Measurements from ENCODE around the gene PDS5B.
"Not testable (repeated sequence)": the region's sequence is repeated elsewhere in the genome, so short reads cannot be mapped to it uniquely, and the experiment has no call there.

PDS5B gene

DNA sequence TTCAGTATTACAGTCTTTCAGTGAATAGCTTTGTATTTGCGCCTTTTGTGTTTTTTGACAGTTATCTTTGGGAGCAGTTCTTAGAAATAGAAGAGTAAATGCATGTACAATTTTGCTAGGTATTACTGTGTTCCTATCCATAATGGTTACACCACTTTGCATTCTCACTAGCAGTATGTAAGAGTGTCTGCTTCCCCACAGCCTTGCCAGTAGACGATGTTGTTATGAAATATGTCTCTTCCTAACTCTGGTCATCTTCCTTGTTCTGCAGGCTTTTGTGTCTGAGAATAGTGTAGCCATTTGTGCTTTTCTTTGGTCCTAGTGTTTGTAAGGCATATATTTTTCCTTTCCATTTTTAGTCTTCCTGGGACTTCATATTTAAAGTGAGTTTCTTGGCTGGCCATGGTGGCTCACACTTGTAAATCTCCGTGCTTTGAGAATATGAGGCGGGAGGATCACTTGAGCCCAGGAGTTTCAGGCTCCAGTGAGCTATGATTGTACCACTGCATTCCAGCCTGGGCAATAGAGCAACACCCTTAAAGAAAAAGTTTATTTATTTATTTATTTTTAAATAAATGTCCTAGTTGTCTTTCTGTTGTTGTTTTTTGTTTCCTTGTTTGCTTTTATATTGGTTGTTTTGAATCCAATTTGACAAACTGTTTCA, 140.3 kb downstream of the PDS5B start:
- no peak overlapping the region for H2AFZ ChIP-seq (ENCODE audit: low read depth, low read length, severe bottlenecking)
- H3K4me2 ChIP-seq (ENCODE audit: low read depth, low read length, poor library complexity, severe bottlenecking), result no peak overlapping the region
- H4K20me1 ChIP-seq (ENCODE audit: low read depth, low read length), result no peaks in the 10 kb centered on the region
- no peak overlapping the region for H3K27ac ChIP-seq (ENCODE audit: low read depth, low read length)
- peaks cover 11% of the 10 kb centered on the region; the same call in 1 of the 2 replicates for H3K36me3 ChIP-seq (ENCODE audit: low read length)
- H3K9me3 ChIP-seq (ENCODE audit: insufficient read depth, low read length), result no peaks in the 10 kb centered on the region
- H3K4me3 ChIP-seq (ENCODE audit: insufficient read depth, low read length, poor library complexity, severe bottlenecking), result no peak overlapping the region
- no peaks in the 10 kb centered on the region for H3K9me2 ChIP-seq (replicated peaks; ENCODE audit: insufficient read depth, low read length)
- no peak overlapping the region for H3K9ac ChIP-seq (ENCODE audit: low read length)
- TF ChIP-seq EZH2phosphoT487 (conservative IDR thresholded peaks at IDR 0.05; ENCODE audit: low read length), result no peak
- TF ChIP-seq, protein P1, sequence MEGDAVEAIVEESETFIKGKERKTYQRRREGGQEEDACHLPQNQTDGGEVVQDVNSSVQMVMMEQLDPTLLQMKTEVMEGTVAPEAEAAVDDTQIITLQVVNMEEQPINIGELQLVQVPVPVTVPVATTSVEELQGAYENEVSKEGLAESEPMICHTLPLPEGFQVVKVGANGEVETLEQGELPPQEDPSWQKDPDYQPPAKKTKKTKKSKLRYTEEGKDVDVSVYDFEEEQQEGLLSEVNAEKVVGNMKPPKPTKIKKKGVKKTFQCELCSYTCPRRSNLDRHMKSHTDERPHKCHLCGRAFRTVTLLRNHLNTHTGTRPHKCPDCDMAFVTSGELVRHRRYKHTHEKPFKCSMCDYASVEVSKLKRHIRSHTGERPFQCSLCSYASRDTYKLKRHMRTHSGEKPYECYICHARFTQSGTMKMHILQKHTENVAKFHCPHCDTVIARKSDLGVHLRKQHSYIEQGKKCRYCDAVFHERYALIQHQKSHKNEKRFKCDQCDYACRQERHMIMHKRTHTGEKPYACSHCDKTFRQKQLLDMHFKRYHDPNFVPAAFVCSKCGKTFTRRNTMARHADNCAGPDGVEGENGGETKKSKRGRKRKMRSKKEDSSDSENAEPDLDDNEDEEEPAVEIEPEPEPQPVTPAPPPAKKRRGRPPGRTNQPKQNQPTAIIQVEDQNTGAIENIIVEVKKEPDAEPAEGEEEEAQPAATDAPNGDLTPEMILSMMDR (IDR thresholded peaks at IDR 0.05; ENCODE audit: insufficient read depth, low read length, poor library complexity, severe bottlenecking), result no peak
- H3K79me2 ChIP-seq (ENCODE audit: insufficient read depth, low read length), result peaks cover 42% of the 10 kb centered on the region
- 0 out of 2 replicates have a peak, but pooled peaks cover 8% of the 10 kb centered on the region for H3F3A ChIP-seq (ENCODE audit: insufficient read depth)
- no peaks in the 10 kb centered on the region for H3K27me3 ChIP-seq (ENCODE audit: low read length)

DNA sequence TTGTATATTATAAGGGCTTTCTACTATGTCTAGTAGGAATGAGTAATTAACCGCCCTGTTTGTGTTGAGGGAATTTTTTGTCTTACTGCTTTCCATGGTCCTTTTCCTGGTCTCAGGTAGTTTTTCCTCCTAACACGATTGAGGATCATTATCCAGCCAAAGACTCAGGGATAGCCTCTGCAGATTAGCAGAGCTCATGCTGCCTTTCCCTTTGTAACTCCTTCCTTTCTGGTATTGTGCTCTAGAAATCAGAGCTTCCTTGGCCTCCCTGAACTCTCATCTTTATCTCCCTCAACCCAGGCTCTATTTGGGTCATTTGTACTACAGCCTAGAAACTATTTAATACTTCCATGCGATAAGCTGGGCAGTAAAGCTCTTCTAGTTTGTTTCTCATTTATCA, 142.1 kb downstream of the PDS5B start:
- H2AFZ ChIP-seq (ENCODE audit: low read depth, low read length, severe bottlenecking), result no peak overlapping the region
- peaks cover 44% of the 10 kb centered on the region for H3K79me2 ChIP-seq (ENCODE audit: insufficient read depth, low read length)
- H3K27ac ChIP-seq (ENCODE audit: low read depth, low read length), result no peak overlapping the region
- H3K4me3 ChIP-seq (ENCODE audit: insufficient read depth, low read length, poor library complexity, severe bottlenecking), result no peak overlapping the region
- H3K9me3 ChIP-seq (ENCODE audit: insufficient read depth, low read length), result no peaks in the 10 kb centered on the region
- H4K20me1 ChIP-seq (ENCODE audit: low read depth, low read length), result no peaks in the 10 kb centered on the region; the same call in 1 of the 2 replicates
- no peaks in the 10 kb centered on the region for H3K9me2 ChIP-seq (replicated peaks; ENCODE audit: insufficient read depth, low read length)
- H3K9ac ChIP-seq (ENCODE audit: low read length), result no peak overlapping the region
- H3K4me2 ChIP-seq (ENCODE audit: low read depth, low read length, poor library complexity, severe bottlenecking), result no peak overlapping the region
- no peaks in the 10 kb centered on the region for H3K27me3 ChIP-seq (ENCODE audit: low read length)
- peaks cover 24% of the 10 kb centered on the region; the same call in 1 of the 2 replicates for H3K36me3 ChIP-seq (ENCODE audit: low read length)
- H3F3A ChIP-seq (ENCODE audit: insufficient read depth), result 0 out of 2 replicates have a peak, but pooled peaks cover 1% of the 10 kb centered on the region
- TF ChIP-seq EZH2phosphoT487 (conservative IDR thresholded peaks at IDR 0.05; ENCODE audit: low read length), result no peak
- TF ChIP-seq, protein P1 (IDR thresholded peaks at IDR 0.05; ENCODE audit: insufficient read depth, low read length, poor library complexity, severe bottlenecking), result no peak

DNA sequence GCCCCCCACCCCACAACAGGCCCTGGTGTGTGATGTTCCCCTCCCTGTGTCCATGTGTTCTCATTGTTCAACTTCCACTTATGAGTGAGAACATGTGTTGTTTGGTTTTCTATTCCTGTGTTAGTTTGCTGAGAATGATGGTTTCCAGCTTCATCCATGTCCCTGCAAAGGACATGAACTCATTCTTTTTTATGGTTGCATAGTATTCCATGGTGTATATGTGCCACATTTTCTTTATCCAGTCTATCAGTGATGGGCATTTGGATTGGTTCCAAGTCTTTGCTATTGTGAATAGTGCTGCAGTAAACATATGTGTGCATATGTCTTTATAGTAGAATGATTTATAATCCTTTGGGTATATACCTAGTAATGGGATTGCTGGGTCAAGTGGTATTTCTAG, 142.8 kb downstream of the PDS5B start:
- H3K9me2 ChIP-seq (replicated peaks; ENCODE audit: insufficient read depth, low read length); H3K4me2 ChIP-seq (ENCODE audit: low read depth, low read length, poor library complexity, severe bottlenecking); H2AFZ ChIP-seq (ENCODE audit: low read depth, low read length, severe bottlenecking); H3F3A ChIP-seq (ENCODE audit: insufficient read depth); H3K9me3 ChIP-seq (ENCODE audit: insufficient read depth, low read length); H3K27ac ChIP-seq (ENCODE audit: low read depth, low read length); H3K4me3 ChIP-seq (ENCODE audit: insufficient read depth, low read length, poor library complexity, severe bottlenecking); H3K9ac ChIP-seq (ENCODE audit: low read length); H3K27me3 ChIP-seq (ENCODE audit: low read length); H4K20me1 ChIP-seq (ENCODE audit: low read depth, low read length): not testable (repeated sequence)
- peaks cover 44% of the 10 kb centered on the region for H3K79me2 ChIP-seq (ENCODE audit: insufficient read depth, low read length)
- peaks cover 24% of the 10 kb centered on the region; the same call in 1 of the 2 replicates for H3K36me3 ChIP-seq (ENCODE audit: low read length)

DNA sequence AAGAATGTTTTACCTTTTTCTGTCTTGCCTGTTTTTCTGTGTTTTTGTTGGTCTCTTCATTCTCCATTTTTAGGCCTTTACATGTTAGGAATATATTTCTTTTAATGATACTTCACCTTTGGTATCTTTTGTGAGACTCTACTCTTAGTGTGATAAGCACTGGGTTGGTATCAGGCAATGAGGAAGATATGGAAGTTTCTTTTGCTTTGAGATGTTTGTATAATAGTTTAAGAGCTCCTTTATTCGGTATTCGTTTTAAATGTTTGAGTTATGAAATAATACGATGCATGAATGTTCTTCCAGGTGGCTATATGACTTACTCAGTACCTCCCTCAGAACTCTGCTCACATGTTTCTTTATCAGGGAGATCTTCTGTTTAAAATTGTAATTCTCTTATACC, 144.8 kb downstream of the PDS5B start:
- H4K20me1 ChIP-seq (ENCODE audit: low read depth, low read length), result no peaks in the 10 kb centered on the region; the same call in 1 of the 2 replicates
- H3K9me3 ChIP-seq (ENCODE audit: insufficient read depth, low read length), result no peaks in the 10 kb centered on the region
- no peak overlapping the region for H3K4me2 ChIP-seq (ENCODE audit: low read depth, low read length, poor library complexity, severe bottlenecking)
- H3K27ac ChIP-seq (ENCODE audit: low read depth, low read length), result no peak overlapping the region
- no peaks in the 10 kb centered on the region for H3F3A ChIP-seq (ENCODE audit: insufficient read depth)
- no peaks in the 10 kb centered on the region for H3K9me2 ChIP-seq (replicated peaks; ENCODE audit: insufficient read depth, low read length)
- H3K79me2 ChIP-seq (ENCODE audit: insufficient read depth, low read length), result peaks cover 38% of the 10 kb centered on the region
- no peak overlapping the region for H3K4me3 ChIP-seq (ENCODE audit: insufficient read depth, low read length, poor library complexity, severe bottlenecking)
- H2AFZ ChIP-seq (ENCODE audit: low read depth, low read length, severe bottlenecking), result no peak overlapping the region
- no peak for TF ChIP-seq EZH2phosphoT487 (conservative IDR thresholded peaks at IDR 0.05; ENCODE audit: low read length)
- TF ChIP-seq, protein P1 (IDR thresholded peaks at IDR 0.05; ENCODE audit: insufficient read depth, low read length, poor library complexity, severe bottlenecking), result no peak
- no peak overlapping the region for H3K9ac ChIP-seq (ENCODE audit: low read length)
- H3K27me3 ChIP-seq (ENCODE audit: low read length), result no peaks in the 10 kb centered on the region
- peaks cover 28% of the 10 kb centered on the region; the same call in 1 of the 2 replicates for H3K36me3 ChIP-seq (ENCODE audit: low read length)

Data from SU-DHL-6 (cell line).